Anterior cingulate cortex (tissue), 58 donors: Measurements from ENCODE around the gene IGF2R.
"Not testable (repeated sequence)": the region's sequence is repeated elsewhere in the genome, so short reads cannot be mapped to it uniquely, and the experiment has no call there.

Experiments used
- DNase-seq, 58 donors: peaks; one replicate each; lab custom pipeline; 2025; lab: John Stamatoyannopoulos, UW

Gene IGF2R

DNA sequence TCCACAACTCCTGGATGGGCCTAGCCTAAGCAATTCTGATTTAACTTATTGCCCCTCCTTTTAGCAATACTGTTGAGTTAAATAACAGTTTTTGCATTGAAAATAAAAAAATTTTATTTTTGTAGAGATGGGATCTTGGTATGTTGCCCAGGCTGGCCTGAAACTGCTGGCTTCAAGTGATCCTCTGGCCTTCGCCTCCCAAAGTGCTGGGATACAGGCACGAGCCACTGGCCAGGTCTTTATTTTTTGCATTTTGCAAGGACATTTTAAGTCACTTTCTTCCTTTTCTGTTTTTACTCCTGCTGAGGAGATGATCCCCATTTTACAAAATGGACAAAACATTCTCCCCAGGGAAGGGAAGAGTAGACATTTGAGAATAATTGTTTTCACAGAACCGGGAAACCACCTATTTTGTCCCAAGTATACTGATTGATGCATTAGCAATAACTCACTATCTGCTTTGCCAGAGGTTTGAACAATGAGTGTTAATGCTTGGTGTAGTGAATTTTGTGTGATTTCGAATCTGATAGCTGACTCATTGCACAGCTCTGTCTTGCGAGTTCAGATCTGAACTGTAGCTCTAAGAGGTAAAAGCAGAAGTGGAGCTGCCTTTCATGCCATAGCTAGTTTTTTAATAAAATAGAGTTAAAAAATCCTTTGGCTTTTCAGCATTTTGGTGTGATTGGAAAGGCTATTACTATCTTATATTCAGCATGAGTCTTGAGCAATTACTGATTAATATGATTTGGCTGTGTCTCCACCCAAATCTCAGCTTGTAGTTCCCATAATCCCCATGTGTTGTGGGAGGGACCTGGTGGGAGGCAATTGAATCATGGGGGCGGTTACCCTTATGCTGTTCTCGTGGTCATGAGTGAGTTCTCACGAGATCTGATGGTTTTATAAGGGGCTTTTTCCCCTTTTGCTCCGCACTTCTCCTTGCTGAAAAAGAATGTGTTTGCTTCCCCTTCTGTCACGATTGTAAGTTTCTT is 20.9 kb downstream of the IGF2R start:
- DNase-seq: no peak

GRCh38 chr6:159992366-159992765 is 23.5 kb downstream of the IGF2R start:
- no peak for DNase-seq

GRCh38 chr6:159995405-159995804 is 26.5 kb downstream of the IGF2R start:
- no peak for DNase-seq

DNA sequence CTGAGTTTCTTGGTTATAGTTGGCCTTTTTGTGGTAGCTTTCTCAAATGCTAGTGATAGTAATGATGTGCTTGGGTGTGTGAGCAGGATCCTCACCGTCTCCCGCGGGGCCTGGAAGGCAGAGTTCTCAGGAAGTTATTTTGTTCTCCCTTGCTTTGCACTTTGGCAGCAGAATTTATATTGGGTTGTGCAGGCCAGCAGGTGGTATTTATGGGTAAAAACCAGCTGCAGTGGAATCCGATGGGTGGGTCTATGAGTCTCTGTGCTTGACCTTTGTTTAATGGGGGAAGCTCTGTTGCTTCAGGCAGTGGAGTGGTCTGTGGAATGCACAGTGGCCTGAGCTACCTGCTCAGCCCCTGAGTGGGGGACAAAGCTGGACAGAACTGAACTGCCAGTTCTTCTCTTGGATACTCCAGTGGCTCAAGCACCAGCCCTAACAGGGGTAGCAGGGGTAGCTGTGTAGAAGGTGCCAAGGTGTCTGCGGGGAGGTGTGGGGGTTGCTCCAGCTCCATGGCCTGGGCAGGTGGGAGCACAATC is 27.3 kb downstream of the IGF2R start:
- no peak for DNase-seq

DNA sequence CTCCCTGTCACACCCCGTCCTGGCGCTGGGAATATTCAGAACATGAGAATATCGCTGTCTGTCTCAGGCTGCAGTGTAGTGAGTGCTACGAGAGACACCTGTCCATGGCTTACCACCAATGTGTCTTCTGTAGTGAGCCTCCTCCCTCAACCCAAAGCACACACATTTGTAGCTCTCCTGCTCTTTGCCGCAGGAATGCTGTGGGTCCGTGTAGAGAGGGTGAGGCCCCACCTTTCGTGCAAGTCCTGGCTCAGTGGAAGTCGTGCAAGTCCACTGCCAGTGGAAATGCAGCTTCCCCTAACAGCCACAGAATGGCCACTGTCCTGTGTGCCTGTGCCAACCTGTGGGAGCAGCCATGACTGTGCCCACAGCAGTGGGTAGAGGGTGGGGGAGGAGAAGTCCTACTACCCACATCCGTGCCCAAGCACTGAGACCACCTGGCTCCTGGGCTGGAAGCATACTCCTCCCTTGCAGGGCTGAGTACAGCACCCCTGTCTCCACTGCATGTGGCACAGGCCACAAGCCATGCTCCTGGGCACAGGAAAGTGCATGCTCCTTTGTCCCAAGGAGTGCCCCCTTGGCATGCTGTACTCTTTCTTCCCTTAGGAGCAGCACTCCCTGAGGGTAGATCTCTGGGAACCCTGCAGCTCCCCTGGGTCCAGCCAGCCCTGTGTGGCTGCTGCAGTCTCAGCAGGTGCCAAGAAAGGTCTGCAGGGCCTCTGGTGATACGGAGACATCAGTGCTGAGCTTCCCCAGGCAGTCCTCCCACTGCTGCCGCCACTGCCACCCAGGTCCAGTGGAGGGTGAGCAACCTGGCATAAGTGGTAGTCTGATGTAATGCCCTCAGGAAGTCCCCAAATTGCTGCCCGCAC is 28.0 kb downstream of the IGF2R start:
- DNase-seq: no peak

- DNase-seq: no peak
Observed at GRCh38 chr6:159997498-159998101, 28.7 kb downstream of the IGF2R start.

GRCh38 chr6:159998538-159998937 is 29.7 kb downstream of the IGF2R start:
- DNase-seq: no peak

- no peak for DNase-seq
Observed at GRCh38 chr6:159999240-159999671, 30.4 kb downstream of the IGF2R start.

- DNase-seq: peak in 2 of 58 donors; percentile 29 to 41
Observed at GRCh38 chr6:160000280-160000704, 31.4 kb downstream of the IGF2R start.

DNA sequence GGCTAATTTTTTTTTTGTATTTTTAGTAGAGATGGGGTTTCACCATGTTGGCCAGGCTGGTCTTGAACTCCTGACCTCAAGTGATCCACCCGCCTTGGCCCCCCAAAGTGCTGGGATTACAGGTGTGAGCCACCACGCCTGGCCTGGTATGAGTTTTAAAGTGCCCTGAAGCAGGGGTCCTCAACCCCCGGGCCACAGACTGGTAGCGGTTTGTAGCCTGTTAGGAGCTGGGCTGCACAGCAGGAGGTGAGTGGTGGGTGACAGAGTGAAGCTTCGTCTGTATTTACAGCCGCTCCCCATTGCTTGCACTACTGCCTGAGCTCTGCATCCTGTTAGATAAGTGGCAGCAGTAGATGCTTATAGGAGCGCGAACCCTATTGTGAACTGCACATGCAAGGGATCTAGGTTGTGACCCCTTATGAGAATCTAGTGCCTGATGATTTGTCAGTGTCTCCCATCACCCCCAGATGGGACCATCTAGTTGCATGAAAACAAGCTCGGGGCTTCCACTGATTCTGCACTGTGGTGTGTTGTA is 32.1 kb downstream of the IGF2R start:
- DNase-seq: not testable (repeated sequence)

GRCh38 chr6:160002882-160003281 is 34.0 kb downstream of the IGF2R start:
- DNase-seq: no peak

- no peak for DNase-seq
Observed at GRCh38 chr6:160004018-160004417, 35.1 kb downstream of the IGF2R start.

GRCh38 chr6:160004419-160005175 is 35.7 kb downstream of the IGF2R start:
- DNase-seq: peak in 1 of 58 donors; percentile 26

GRCh38 chr6:160005211-160005610 is 36.3 kb downstream of the IGF2R start:
- DNase-seq: no peak

- peak in 1 of 58 donors; percentile 18 for DNase-seq
Observed at GRCh38 chr6:160005861-160006540, 37.1 kb downstream of the IGF2R start.

DNA sequence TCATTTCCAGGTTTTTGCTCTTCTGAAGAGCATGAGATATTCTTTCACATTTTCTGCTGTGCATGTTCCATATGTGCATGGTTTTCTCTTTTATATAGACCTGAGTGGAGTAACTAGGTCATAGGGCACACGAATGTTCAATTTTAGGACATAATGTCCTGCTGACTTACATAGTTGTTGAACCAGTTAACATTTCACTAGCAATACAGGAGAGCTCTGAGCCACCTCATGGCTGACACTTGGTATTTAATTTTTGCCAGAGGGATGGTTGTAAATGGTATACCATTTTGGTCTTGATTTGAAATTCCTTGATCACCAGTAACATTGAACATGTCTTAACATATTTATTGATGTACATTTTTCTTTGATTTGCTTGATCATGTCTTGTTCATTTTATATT is 38.3 kb downstream of the IGF2R start:
- no peak for DNase-seq

DNA sequence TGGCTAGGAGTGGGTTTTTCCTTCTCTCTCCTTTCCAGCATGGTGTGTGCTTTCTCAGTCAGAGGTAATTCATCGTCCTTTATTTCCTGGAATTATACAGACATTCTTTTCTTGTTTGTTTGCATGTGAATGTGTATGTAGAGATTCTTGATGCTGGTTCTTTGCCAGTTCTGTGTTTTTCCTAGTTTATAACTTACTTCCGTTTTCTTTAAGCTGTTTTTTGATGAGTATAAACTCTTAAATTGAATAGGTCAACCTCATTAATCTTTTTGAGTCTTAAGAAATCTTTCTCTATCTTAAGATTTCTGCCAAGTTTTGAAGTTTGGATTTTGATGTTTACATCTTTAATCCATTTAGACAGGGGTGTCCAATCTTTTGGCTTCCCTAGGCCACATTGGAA is 38.7 kb downstream of the IGF2R start:
- no peak for DNase-seq

DNA sequence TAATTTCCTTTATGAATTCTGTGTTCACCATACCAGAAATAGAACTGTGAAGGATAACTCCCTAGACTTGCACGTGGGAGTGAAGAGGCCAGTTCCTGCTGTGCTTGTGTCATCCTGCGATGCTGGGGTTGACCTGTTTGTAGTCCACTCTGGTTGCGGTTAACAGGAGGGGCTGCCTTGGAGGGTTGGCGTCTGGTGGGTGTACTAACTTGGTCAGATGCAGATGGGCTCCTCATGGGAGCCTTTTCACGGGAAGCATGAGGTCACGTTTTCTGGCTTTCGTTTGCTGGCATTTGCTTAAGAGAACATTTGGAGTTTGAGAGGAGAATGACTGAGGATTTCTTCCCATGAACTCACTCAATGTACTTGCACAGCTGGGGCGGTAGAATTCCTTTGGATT is 41.2 kb downstream of the IGF2R start:
- DNase-seq: peak in 5 of 58 donors; percentile 23 to 31 (median 27)
